Cerebellar nuclear complex (tissue), 1 donor: ENCODE results near the gene SARM1.

Experiments used
- DNase-seq, 2 experiments: peaks; one replicate each; lab custom pipeline; 2025; lab: John Stamatoyannopoulos, UW

SARM1 gene

DNA sequence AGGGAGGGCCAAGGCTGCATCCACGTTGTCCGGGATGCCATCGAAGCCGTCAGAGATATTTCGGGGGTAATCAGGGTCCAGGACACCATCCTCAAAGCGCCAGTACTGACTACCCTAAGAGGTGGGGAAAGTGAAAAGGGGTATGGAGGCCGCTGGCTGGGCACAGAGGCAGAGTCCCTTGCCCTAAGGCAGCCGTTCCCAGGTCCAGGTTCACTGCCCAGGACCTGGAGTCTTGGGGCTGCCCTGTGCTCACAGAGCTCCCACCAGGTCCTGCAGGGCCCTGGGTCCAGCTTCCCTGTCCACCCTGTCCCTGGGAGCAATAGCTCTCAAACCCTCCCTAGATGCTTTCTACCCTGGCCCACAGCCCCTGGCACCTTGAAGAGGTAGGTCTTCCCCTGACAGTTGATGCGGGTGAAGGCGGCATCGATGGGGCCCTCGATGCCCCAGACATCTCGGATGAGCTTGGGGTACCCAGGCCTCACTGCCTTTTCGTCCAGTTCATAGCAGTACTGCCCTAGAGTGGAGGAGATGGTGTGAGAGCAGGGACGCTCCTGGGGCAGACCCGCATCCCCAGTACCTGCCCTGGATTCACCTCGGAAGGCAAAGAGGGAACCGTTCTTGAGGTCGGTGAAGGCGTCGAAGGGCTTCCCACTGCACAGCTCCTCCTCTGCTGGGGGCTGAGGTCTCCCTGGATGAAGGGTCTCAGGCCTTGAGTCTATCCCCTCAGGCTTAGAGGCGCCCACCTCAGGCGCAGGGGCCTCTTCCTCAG lies 2.4 kb upstream of the SARM1 start:
- no peak for DNase-seq

DNA sequence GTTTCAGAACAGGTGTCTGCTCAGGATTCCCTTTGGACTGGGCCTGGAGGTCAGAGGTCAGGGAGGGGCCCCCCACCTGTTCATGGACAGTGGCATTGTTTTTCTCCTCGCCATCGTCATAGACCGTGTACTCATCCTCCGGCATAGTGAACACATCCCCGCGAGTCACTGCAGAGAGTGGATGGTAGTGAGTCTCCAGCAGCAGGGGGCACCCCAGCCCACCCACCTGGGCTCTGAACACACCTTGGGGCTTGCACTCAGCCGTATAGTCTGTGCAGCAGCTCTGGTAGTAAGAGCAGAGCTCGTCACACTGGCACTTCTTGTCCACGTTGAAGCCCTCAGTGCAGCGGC lies 1.8 kb upstream of the SARM1 start:
- DNase-seq = no peak

DNA sequence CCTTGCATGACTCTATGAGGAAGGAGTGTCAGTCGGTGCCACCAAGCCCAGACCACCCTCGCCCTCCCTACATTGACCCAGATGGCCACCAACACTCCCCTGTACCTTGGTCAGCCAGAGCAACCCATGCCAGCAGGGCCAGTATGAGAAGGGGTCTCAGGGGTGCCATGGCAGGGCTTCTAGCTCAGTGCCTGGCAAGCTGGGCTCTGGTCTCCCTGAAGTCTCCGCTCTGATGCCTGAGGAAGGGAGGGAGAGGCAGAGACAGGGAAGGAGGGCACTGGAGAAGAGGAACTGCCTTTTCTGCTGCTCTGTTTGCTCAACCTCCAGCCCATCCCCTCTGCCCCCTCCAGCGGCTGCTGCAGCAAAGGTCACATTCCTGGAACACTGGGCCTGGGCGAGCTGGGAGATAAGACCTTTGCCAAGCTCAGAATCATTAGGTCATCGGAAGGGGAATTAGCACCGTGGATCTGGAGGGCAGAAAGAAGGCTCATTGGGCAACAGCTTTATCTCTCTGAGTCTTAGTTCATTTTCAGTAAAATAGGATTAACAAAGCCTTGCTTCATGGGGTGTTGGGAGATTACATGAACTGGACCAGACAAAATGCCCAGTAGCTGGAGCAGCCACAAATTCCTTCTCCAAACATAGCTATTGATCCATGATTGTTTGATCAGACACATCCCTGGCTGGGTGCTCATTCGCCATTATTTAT lies 1.3 kb upstream of the SARM1 start, which contains the start of gene VTN:
Gene VTN (minus strand): TSS at position 273 of the 709 bp plus-strand sequence. CDS start 104 bp downstream, at position 169.
- DNase-seq = no peak

DNA sequence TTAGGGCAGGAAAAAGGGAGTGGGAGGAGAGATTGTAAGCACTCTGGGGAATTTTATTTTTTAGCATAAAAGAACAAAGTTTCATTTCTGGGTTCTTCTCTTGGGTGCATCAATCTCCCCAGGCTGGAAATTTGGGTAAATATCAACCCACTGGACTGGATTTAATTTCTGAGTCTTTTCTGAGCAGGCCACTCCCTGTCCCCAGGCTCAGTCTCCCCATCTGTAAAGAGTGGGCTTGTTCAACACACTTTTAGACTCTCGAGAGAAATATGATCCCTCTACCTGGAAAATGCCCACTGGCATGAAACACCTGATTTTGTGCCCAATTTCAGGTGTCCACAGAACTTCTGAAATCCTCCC lies 770 bp upstream of the SARM1 start:
- no peak for DNase-seq

DNA sequence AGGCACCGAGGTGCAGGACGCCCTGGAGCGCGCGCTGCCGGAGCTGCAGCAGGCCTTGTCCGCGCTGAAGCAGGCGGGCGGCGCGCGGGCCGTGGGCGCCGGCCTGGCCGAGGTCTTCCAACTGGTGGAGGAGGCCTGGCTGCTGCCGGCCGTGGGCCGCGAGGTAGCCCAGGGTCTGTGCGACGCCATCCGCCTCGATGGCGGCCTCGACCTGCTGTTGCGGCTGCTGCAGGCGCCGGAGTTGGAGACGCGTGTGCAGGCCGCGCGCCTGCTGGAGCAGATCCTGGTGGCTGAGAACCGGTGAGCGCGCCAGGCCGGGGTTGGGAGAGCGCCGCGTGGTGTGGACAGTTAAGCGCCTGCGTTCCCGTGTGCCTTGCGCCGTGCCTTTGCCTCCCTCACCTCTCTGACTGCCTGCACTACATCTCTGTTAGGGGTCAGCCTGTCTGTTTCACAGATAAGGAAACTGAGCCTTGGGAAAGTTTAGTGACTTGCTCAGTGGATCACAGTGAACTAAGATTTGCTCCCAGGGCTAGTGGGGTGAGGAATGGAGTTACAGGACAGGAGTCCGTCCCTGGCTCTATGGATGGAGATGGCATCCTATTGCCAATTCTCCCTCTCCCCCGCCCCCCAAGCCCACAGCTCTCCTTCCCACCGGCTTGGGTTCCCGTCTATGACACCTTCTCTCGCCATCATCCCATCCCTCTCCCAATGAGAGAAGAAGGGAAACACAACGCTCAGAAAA lies 880 bp downstream of the SARM1 start:
- DNase-seq = no peak

DNA sequence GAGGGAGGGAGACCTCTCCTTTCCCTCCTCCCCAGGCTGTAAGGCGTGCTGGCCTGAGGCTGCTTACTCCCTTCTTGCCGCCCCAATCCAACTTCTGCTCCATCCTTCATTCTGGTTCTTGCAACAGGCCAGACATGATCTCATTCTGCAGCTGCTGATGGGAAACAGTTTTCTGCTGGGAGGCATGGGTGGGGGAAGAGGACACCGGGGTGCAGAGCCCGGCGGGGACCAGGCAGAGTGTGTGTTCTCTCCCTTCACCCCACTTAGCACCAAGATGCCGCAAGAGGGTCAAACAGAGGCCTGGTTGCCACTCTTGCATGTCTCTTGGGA lies 1.4 kb downstream of the SARM1 start:
- no peak for DNase-seq

DNA sequence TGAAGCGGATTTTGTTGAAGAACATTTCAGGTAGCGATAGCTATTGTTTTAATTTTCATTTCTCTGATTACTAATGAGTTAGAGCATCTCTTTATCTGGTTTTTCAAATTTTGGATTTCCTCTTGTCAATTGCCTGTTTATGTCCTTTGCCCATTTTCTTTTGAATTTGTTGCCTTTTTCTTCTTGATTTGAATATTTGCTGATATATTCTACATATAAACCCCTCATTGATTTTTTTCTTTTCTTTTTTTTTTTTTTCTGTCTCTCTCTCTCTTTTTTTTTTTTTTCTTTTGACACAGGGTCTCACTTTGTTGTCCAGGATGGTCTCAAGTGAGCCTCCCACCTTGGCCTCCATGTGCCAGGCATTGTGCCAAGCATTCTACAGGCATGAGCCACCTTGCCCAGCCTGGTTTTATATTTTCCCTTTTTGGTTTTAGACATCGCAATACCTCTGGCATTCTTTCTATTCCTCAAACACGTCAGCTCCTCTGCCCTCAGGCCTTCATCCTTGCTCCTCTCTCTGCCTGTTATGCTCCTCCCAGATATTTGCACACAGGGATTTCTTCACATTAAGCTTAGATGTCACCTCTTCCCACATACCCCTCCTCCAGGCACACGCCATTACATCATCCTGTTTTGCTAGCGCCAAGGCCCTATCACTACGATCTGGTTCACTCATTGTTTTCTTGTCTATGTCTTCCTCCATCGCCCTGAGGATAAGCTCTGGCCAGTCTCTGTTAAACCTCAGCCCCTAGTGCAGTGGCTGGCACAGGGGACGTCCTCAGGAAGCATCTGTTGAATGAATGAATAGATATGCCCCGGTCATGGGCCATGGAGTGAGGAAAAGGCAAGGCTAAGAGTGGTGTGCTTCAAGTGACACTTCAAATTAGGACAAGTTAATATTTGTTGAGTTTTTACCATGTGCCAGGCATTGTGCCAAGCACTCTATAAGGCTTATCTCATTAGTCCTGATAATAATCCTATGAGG lies 8.6 kb downstream of the SARM1 start:
- no peak for DNase-seq

DNA sequence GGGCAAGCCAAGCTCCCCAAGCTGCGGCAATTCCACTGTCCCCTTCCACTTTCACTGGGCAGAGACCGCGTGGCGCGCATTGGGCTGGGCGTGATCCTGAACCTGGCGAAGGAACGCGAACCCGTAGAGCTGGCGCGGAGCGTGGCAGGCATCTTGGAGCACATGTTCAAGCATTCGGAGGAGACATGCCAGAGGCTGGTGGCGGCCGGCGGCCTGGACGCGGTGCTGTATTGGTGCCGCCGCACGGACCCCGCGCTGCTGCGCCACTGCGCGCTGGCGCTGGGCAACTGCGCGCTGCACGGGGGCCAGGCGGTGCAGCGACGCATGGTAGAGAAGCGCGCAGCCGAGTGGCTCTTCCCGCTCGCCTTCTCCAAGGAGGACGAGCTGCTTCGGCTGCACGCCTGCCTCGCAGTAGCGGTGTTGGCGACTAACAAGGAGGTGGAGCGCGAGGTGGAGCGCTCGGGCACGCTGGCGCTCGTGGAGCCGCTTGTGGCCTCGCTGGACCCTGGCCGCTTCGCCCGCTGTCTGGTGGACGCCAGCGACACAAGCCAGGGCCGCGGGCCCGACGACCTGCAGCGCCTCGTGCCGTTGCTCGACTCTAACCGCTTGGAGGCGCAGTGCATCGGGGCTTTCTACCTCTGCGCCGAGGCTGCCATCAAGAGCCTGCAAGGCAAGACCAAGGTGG lies 9.8 kb downstream of the SARM1 start:
- DNase-seq = no peak

DNA sequence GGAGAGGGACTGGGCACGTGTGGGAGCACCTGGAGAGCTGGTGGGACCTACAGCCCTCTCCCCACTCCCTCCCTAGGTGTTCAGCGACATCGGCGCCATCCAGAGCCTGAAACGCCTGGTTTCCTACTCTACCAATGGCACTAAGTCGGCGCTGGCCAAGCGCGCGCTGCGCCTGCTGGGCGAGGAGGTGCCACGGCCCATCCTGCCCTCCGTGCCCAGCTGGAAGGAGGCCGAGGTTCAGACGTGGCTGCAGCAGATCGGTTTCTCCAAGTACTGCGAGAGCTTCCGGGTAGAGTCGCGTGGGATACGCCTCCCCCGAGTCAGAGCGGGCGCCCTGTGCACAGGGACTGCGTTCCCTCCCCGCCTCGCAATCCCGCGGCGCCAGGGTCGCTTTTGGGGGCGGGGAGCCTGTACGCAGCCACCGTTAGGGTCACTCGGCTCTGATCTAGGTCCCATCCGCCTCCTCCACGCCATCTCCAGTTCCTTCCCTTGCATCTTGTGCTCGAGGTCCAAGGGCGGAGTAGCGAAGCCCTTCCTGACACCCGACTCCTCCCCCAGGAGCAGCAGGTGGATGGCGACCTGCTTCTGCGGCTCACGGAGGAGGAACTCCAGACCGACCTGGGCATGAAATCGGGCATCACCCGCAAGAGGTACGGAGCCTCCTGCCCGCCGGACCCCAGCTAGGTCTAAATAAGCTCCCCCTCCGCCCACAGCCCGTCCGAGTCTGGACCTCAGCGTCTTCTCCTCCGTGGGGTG lies 13.0 kb downstream of the SARM1 start:
- DNase-seq = no peak

DNA sequence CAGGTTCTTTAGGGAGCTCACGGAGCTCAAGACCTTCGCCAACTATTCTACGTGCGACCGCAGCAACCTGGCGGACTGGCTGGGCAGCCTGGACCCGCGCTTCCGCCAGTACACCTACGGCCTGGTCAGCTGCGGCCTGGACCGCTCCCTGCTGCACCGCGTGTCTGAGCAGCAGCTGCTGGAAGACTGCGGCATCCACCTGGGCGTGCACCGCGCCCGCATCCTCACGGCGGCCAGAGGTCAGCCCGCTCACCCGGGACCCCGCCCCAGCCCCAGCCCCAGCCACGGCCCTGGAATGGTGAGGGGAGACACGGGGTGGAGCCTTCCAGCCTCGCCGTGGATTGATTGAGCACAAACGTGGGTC lies 13.5 kb downstream of the SARM1 start:
- DNase-seq = no peak

DNA sequence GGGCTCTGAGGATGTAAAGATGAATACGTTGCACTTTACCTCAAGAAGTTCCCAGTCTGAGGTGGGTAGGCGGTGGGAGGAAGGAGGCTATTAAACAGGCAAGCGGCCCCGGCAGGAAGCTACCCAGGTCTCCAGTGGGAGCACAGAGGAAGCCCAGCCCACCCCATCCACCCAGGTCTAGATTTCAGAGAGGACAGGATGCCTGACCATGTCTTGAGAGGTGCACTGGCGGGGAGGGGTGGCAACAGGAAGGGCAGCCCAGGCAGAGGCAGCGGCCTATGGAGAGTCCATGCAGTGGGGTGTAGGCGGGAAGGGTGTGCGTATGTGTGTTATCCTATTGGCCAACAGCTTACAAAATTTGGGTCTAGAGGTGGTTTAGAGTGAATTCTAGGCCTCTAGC lies 13.9 kb downstream of the SARM1 start:
- no peak for DNase-seq

DNA sequence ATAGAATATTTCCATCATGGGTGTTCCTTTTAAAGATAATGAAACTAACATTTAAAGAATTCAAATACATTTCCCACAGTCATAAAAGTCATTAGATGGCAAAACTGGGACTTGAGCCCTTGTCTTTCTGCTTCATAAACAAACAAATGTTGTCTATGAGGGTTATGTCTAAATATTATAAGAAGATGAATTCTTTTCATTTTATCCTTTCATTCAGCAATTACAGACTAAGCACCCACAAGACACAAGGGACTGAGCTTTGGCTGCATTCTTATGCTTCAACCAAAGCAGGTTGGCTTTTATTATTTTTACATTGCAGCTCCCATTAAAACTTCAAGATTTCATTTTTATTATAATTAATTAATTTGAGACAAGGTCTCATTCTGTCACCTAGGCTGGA lies 14.9 kb downstream of the SARM1 start:
- DNase-seq = no peak

DNA sequence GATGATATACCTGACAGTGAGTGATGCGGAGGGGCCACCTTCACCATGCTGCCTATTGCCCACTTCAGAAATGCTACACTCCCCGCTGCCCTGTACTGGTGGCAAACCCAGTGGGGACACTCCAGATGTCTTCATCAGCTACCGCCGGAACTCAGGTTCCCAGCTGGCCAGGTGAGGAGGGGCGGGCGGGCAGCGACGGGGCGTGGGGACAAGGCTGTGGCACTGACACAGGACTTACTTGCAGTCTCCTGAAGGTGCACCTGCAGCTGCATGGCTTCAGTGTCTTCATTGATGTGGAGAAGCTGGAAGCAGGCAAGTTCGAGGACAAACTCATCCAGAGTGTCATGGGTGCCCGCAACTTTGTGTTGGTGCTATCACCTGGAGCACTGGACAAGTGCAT lies 16.6 kb downstream of the SARM1 start:
- DNase-seq = no peak

DNA sequence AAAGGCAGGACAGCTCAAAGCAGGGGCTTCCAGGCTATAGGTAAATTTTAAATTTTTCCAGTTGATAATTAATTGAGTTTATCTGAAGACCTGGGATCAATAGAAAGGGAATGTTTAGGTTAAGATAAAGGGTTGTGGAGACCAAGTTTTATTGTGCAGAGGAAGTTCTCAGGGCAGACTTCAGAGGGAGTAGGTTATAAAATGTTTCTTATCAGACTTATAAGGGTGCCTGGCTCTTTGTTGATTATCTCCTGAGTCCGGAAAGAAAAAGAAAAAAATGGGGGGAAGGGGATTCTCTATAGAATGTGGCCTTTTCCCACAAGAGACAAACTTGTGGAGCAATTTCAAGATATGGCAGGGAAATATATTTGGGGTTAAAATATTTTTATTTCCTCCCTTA lies 18.6 kb downstream of the SARM1 start:
- no peak for DNase-seq

DNA sequence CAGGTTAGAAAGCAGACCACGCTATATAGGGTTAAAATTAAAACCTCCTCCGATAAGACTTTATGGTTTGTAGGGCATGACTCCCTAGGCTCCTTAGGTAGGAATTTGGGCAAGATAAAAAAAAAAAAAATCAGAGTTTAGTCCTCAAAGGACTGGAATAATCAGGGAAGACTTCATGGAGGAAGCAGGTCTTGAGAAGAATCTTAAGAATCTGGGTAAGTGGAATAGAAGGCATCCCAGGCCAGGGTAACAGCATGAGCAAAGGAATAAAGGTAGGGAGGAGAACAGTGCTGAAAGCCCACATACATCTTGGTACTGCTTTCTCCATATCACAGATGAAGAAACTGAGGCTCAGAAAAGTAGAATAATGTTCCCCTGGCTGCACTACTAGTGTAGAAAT lies 19.1 kb downstream of the SARM1 start:
- DNase-seq = no peak

DNA sequence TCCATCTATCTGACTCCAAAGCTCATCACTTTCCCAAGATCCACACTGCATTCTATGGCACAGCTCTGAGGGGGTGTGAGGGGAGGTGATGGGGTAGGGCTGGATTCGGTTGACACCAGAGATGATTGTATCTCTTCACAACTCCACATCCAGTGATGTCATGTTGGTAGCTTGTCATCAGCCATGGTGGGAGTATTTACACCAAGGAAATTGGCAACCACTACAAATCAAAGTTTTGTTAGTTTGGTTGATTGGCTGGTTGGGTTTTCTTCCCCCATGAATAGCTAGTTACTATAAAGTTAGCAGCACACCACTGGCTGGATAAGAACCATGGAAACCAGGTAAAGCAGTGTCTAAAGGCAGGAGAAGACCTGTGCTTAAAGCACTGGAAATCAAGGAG lies 19.5 kb downstream of the SARM1 start:
- no peak for DNase-seq

DNA sequence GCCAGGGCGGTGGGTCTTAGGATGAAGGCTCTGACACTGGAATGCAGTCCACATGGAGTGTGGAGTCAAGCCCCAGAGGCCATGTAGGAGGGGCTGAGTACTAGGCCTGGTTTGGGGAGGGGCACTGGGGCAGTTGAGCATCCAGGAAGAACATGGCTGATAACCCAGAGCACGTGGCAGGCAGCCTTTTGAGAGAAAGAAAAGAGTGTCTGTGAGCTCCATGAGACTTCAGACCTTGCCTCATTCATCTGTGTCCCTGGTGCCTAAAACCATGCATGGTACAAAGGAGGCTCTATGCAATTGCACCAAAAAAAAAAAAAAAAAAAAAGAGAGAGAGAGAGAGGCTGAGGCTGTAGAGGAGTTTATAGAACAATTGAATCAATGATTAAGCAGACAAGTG lies 19.9 kb downstream of the SARM1 start:
- no peak for DNase-seq

DNA sequence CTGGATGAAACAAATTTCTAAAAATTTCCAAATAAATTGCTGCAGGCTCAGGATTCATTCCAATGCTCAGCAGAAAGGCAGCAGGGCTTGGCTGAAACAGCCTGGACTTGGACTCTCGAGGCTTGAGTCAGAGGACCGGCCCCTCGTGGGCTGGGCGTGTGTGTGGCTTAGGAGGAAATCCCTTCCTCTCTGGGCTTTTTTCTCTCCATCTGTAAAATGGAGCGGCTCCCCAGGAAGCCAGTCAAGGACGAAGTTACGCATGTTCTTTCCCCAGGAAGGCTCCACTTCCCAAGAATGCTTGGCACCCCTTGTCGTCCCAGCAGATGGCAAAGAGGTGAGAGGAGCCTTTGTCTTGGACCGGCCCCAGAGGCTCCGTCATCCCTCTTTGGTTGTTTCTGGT lies 21.0 kb downstream of the SARM1 start:
- no peak for DNase-seq

DNA sequence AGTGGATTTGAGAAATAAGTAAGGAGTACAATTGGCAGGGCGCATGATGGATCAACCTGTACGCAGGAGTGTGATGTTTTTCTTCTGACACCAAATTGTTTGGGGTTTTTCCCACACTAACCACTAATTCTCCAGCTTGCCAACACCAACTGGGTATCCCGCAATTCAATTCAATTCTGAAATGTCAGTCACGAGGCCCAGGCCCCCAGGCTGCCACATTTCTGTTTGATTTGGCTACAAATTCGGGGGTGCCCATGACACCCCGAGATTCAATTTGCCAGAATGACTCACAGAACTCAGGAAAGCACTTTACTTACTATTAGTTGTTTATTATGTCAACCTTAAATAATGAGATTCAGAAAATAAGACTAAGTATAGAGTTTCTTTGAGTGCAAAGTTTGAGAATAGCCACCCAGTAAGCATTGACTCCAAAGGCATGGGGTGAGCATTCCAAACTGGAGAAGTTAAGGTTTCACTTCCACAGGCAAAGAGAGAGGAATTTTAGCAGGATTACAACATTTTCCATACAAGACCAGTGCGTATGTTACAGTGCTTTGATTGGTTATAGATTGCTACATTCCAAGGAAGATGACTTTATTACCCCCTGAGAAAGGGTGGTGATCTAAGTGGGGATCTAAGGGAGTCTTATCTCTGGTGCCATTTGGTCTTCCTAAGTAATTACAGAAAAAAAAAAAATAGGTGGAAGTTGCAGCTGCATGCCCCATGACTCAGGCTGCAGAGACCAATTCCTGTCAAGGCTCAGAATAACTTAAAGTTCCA lies 23.0 kb downstream of the SARM1 start:
- DNase-seq = no peak

DNA sequence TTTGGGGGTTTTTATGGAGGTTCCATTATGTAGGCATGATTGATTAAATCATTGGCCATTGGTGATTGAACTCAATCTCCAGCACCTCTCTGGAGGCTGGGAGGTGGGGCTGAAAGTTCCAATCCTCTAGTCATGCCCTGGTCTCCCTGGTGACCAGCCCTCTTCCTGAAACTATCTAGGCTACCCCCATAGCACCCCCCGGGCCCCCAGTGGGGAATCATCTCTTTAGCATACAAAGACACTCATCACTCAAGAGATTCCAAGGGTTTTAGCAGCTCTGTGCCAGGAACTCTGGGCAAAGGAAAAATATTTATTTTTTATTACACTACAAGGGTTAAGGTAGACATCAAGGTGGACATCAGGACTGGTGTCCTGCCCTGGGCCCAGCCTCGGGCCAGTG lies 23.9 kb downstream of the SARM1 start:
- DNase-seq = no peak
